DMS 273 treated with DMSO at 0.1 percent for 48 hours (cell line): Measurements from ENCODE around the gene ARHGEF16.

Source experiments
- DNase-seq: peaks from one replicate; lab custom pipeline; 2025; lab: John Stamatoyannopoulos, UW

ARHGEF16 gene

GRCh38 chr1:3422638-3423037 lies 31.8 kb upstream of the ARHGEF16 start:
- DNase-seq, result no peak

GRCh38 chr1:3423245-3423829 lies 31.1 kb upstream of the ARHGEF16 start:
- no peak for DNase-seq

GRCh38 chr1:3423896-3424611 lies 30.4 kb upstream of the ARHGEF16 start:
- no peak for DNase-seq

GRCh38 chr1:3425486-3426215 lies 28.8 kb upstream of the ARHGEF16 start:
- DNase-seq, result no peak

GRCh38 chr1:3426956-3427535 lies 27.4 kb upstream of the ARHGEF16 start:
- DNase-seq, result no peak

GRCh38 chr1:3427711-3428704 lies 26.5 kb upstream of the ARHGEF16 start:
- no peak for DNase-seq

- DNase-seq, result no peak
These were observed 25.6 kb upstream of the ARHGEF16 start for GRCh38 chr1:3428899-3429298.

- DNase-seq, result no peak
These were observed 25.1 kb upstream of the ARHGEF16 start for GRCh38 chr1:3429320-3429719.

GRCh38 chr1:3429766-3430165 lies 24.7 kb upstream of the ARHGEF16 start:
- DNase-seq, result no peak

- DNase-seq, result no peak
These were observed 24.1 kb upstream of the ARHGEF16 start for GRCh38 chr1:3430406-3430805.

- DNase-seq, result no peak
These were observed 23.6 kb upstream of the ARHGEF16 start for GRCh38 chr1:3430820-3431219.

- no peak for DNase-seq
These were observed 23.2 kb upstream of the ARHGEF16 start for GRCh38 chr1:3431266-3431665.

GRCh38 chr1:3431686-3432085 lies 22.8 kb upstream of the ARHGEF16 start:
- DNase-seq, result no peak

- no peak for DNase-seq
These were observed 22.2 kb upstream of the ARHGEF16 start for GRCh38 chr1:3432306-3432705.

- no peak for DNase-seq
These were observed 21.4 kb upstream of the ARHGEF16 start for GRCh38 chr1:3433076-3433475.

GRCh38 chr1:3433596-3434320 lies 20.7 kb upstream of the ARHGEF16 start:
- no peak for DNase-seq

GRCh38 chr1:3434406-3435110 lies 19.9 kb upstream of the ARHGEF16 start:
- no peak for DNase-seq

GRCh38 chr1:3435666-3436065 lies 18.8 kb upstream of the ARHGEF16 start:
- DNase-seq, result no peak

GRCh38 chr1:3436451-3436850 lies 18.0 kb upstream of the ARHGEF16 start:
- DNase-seq, result no peak

- DNase-seq, result no peak
These were observed 17.6 kb upstream of the ARHGEF16 start for GRCh38 chr1:3436901-3437300.
